Caco-2 (cell line): ENCODE results near the gene SLC39A11. TPM values are rescaled to one million over a fixed set of nuclear protein-coding genes. Genes with fewer than 3 reads are reported as not detected.

Experiments
- BruUV-seq: library from RNA; stranded (reverse); fragments of 400-500 nt; replicated peaks from 2 replicates; lab custom pipeline; 2021; lab: Mats Ljungman, UMichigan
- CTCF ChIA-PET: fragments of 300-600 bp; sonication (Branson Sonifier 250); formaldehyde crosslinking; loops from one replicate; lab custom pipeline; 2022; ENCODE audit warnings: antibody characterized with exemption; lab: Charles Lee
- POLR2A ChIA-PET: fragments of 300-600 bp; sonication (Branson Sonifier 250); formaldehyde crosslinking; loops from one replicate; lab custom pipeline; 2022; ENCODE audit warnings: antibody characterized with exemption; lab: Charles Lee
- DNase-seq, 2 experiments: peaks; one replicate each; pipeline versions ENCODE4 v3.0.0 to v3.0.0-alpha.2; 2020 to 2022
- H3K27me3 ChIP-seq: replicated peaks from 2 replicates; pipeline ENCODE4 v1.6.0; 2011; ENCODE audit warnings: low read length; ENCODE audit not compliant: control insufficient read depth, insufficient read depth
- H3K36me3 ChIP-seq: 2 replicates; pipeline ENCODE4 v1.5.1; 2011; ENCODE audit warnings: low read length; ENCODE audit not compliant: control insufficient read depth, insufficient read depth
- H3K4me1 ChIP-seq: fragments of 250-450 bp; sonication (Bioruptor Pico); 2 replicates; pipeline ENCODE4 v1.5.1; 2020; ENCODE audit warnings: mild to moderate bottlenecking
- H3K4me3 ChIP-seq: 2 replicates; pipeline ENCODE4 v1.5.1; 2011; ENCODE audit warnings: low read depth, mild to moderate bottlenecking, control low read depth, low read length
- H3K9me3 ChIP-seq: fragments of 250-450 bp; sonication (Bioruptor Pico); 2 replicates; pipeline ENCODE4 v1.5.1; 2020; ENCODE audit warnings: mild to moderate bottlenecking, moderate library complexity
- H3K27ac Mint-ChIP-seq: one replicate; pipeline ENCODE4 v1.8.0; 2022; ENCODE audit warnings: mixed read lengths; ENCODE audit not compliant: unreplicated experiment
- H3K27me3 Mint-ChIP-seq: one replicate; pipeline ENCODE4 v1.8.0; 2022; ENCODE audit warnings: mixed read lengths; ENCODE audit not compliant: insufficient read depth, unreplicated experiment
- H3K36me3 Mint-ChIP-seq: one replicate; pipeline ENCODE4 v1.8.0; 2022; ENCODE audit warnings: mild to moderate bottlenecking, mixed read lengths; ENCODE audit not compliant: insufficient read depth, unreplicated experiment
- H3K4me1 Mint-ChIP-seq: one replicate; pipeline ENCODE4 v1.8.0; 2022; ENCODE audit warnings: low read depth, mixed read lengths; ENCODE audit not compliant: unreplicated experiment
- H3K4me3 Mint-ChIP-seq: one replicate; pipeline ENCODE4 v1.8.0; 2022; ENCODE audit warnings: mild to moderate bottlenecking, moderate library complexity, mixed read lengths; ENCODE audit not compliant: unreplicated experiment
- H3K9me3 Mint-ChIP-seq: one replicate; pipeline ENCODE4 v1.8.0; 2022; ENCODE audit warnings: mixed read lengths; ENCODE audit not compliant: unreplicated experiment
- intact Hi-C: fragments of 100-400 bp; cut with micrococcal nuclease; formaldehyde crosslinking; loops from one replicate; pipeline ENCODE4 v1.10.0; 2022; ENCODE audit not compliant: unreplicated experiment
- total RNA-seq: library from RNA; stranded (reverse); gene quantifications from 2 replicates; pipeline ENCODE4 v1.2.3, GENCODE V29; 2022
- TF ChIP-seq, protein P1 (sequence below), 2 experiments: fragments of 200-600 bp in 1 of 2; IDR thresholded peaks; 1 replicate in 1 of 2; 2 replicates in 1 of 2; pipeline versions ENCODE4 v1.5.1 to v1.8.0; 2011 to 2022; ENCODE audit warnings: antibody characterized with exemption in 1 of 2, control low read depth in 1 of 2, inconsistent platforms in 1 of 2, low read depth in 1 of 2, low read length in 1 of 2, mild to moderate bottlenecking in 1 of 2, moderate library complexity in 1 of 2; ENCODE audit not compliant: insufficient read depth in 1 of 2, severe bottlenecking in 1 of 2, unreplicated experiment in 1 of 2

The SLC39A11 gene
- total RNA-seq, 1 experiment from 2014 or later, result 26.4 TPM

- TF ChIP-seq, protein P1, sequence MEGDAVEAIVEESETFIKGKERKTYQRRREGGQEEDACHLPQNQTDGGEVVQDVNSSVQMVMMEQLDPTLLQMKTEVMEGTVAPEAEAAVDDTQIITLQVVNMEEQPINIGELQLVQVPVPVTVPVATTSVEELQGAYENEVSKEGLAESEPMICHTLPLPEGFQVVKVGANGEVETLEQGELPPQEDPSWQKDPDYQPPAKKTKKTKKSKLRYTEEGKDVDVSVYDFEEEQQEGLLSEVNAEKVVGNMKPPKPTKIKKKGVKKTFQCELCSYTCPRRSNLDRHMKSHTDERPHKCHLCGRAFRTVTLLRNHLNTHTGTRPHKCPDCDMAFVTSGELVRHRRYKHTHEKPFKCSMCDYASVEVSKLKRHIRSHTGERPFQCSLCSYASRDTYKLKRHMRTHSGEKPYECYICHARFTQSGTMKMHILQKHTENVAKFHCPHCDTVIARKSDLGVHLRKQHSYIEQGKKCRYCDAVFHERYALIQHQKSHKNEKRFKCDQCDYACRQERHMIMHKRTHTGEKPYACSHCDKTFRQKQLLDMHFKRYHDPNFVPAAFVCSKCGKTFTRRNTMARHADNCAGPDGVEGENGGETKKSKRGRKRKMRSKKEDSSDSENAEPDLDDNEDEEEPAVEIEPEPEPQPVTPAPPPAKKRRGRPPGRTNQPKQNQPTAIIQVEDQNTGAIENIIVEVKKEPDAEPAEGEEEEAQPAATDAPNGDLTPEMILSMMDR (IDR thresholded peaks at IDR 0.05; ENCODE audit: insufficient read depth in 1 of 2, low read depth in 1 of 2, low read length in 1 of 2, severe bottlenecking in 1 of 2, unreplicated experiment in 1 of 2), result no peak
- DNase-seq, result no peak
- H3K27ac Mint-ChIP-seq, result no peak overlapping the region
- H3K4me1 ChIP-seq, result no peaks in the 10 kb centered on the region
- H3K4me3 ChIP-seq, result no peak overlapping the region
- H3K4me3 Mint-ChIP-seq, result no peak overlapping the region
- no peaks in the 10 kb centered on the region for H3K36me3 Mint-ChIP-seq
- H3K4me1 Mint-ChIP-seq, result no peaks in the 10 kb centered on the region
- CTCF ChIA-PET, result interaction anchor here (1.3 to 1.9 kb wide), 3 partner anchors 169 to 259 kb away, joined by 5 to 38 read pairs (median 17); no protein-coding TSS in a partner anchor
- no peaks in the 10 kb centered on the region for H3K27me3 ChIP-seq
- no peaks in the 10 kb centered on the region for H3K36me3 ChIP-seq
- no TSS peak for BruUV-seq
- no peaks in the 10 kb centered on the region for H3K27me3 Mint-ChIP-seq
- POLR2A ChIA-PET, result no interaction called here
- no peaks in the 10 kb centered on the region for H3K9me3 Mint-ChIP-seq
- no peaks in the 10 kb centered on the region for H3K9me3 ChIP-seq
- intact Hi-C loops, result loop anchor here (5.0 kb wide), 1 partner anchor 105 kb away; the partner anchor contains the start of gene SLC39A11
Measured at GRCh38 chr17:72987166-72987565, 105.3 kb downstream of the SLC39A11 start.

DNA sequence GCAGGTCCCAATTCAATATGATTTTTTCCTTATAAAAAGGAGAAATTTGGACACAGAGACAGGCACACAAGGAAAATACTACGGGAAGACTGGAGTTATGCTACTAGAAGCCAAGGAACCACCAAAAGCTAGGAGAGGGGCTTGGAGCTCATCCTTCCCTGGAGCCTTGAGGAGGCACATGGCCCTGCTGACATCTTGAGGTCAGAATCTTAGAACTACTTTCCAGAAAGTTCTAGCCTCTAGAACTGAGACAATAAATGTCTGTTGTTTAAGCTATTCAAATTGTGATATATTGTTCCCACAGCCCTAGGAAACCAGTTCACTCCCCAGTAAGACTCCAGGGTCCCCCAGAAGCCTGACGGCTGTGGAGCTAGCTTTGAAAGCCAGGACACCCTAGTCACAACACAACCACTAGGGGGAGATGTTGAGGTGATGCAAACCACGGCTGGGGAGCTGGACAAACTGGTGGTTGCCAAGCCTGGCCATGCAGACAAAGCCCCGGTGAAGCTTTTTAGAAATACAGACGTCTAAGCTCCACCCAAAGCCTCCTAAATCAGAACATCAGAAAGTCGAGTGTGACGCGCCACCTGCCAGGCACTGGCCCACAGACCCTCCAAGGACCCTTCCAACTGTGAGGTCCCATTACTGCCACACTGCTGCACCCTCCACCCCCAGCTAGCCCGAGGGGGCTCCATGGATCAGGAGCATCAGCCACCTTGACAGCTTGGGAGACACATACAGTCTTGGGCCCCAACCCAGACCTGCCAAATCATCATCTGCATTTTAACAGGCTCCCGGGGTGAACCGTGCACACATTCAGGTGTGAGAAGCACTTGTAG, 106.4 kb downstream of the SLC39A11 start:
- no peaks in the 10 kb centered on the region for H3K9me3 Mint-ChIP-seq
- H3K9me3 ChIP-seq, result no peaks in the 10 kb centered on the region
- no peaks in the 10 kb centered on the region for H3K4me1 Mint-ChIP-seq
- H3K4me3 Mint-ChIP-seq, result no peak overlapping the region
- ChIA-PET CTCF (interaction anchor here (0.5 to 1.9 kb wide), 20 partner anchors 9 to 429 kb away, joined by 3 to 61 read pairs (median 5); partner anchors contain the start of gene SSTR2), POLR2A (no interaction called here)
- H3K27me3 ChIP-seq, result no peaks in the 10 kb centered on the region
- no peaks in the 10 kb centered on the region for H3K36me3 ChIP-seq
- H3K36me3 Mint-ChIP-seq, result no peaks in the 10 kb centered on the region
- no peak overlapping the region for H3K4me3 ChIP-seq
- no peaks in the 10 kb centered on the region for H3K27me3 Mint-ChIP-seq
- no peaks in the 10 kb centered on the region for H3K4me1 ChIP-seq
- BruUV-seq, result no TSS peak
- TF ChIP-seq, protein P1 (IDR thresholded peaks at IDR 0.05; ENCODE audit: insufficient read depth in 1 of 2, low read depth in 1 of 2, low read length in 1 of 2, severe bottlenecking in 1 of 2, unreplicated experiment in 1 of 2), result peak; percentile 89 to 93
- no peak overlapping the region for H3K27ac Mint-ChIP-seq
- intact Hi-C loops, result loop anchor here (1.0 to 5.0 kb wide), 4 partner anchors 106 to 259 kb away; partner anchors contain the start of gene SLC39A11
- peak; percentile 74 to 86 for DNase-seq

- BruUV-seq, result no TSS peak
- Mint-ChIP-seq H3K9me3 (no peaks in the 10 kb centered on the region), H3K36me3 (no peaks in the 10 kb centered on the region), H3K4me3 (no peak overlapping the region), H3K27me3 (no peaks in the 10 kb centered on the region), H3K4me1 (no peaks in the 10 kb centered on the region), H3K27ac (no peak overlapping the region)
- ChIA-PET CTCF (interaction anchor here (0.6 to 1.3 kb wide), 3 partner anchors 180 to 428 kb away, joined by 3 to 4 read pairs (median 3); partner anchors contain the start of gene SSTR2), POLR2A (no interaction called here)
- Histone ChIP-seq H3K4me1 (no peaks in the 10 kb centered on the region), H3K36me3 (no peaks in the 10 kb centered on the region), H3K9me3 (no peaks in the 10 kb centered on the region), H3K27me3 (no peaks in the 10 kb centered on the region), H3K4me3 (no peak overlapping the region)
- intact Hi-C loops, result loop anchor here (5.0 kb wide), 1 partner anchor 107 kb away; the partner anchor contains the start of gene SLC39A11
- DNase-seq, result no peak
- TF ChIP-seq, protein P1 (IDR thresholded peaks at IDR 0.05; ENCODE audit: insufficient read depth in 1 of 2, low read depth in 1 of 2, low read length in 1 of 2, severe bottlenecking in 1 of 2, unreplicated experiment in 1 of 2), result no peak
Measured at GRCh38 chr17:72984926-72985325, 107.6 kb downstream of the SLC39A11 start.
